MM.1S (cell line): ENCODE results near the gene CFAP70.

ENCODE experiments used
- EZH2 ChIP-seq: fragments of 300-600 bp; sonication (generic); optimal IDR thresholded peaks from 2 replicates; pipeline ENCODE3; 2017; ENCODE audit warnings: low read depth, mild to moderate bottlenecking, antibody characterized with exemption, low read length, mixed read lengths
- TF ChIP-seq, protein P1 (sequence below): fragments of 300-600 bp; sonication (generic); IDR thresholded peaks from 2 replicates; pipeline ENCODE4 v1.5.1; 2016; ENCODE audit warnings: antibody characterized with exemption, low read length, mixed read lengths

DNA sequence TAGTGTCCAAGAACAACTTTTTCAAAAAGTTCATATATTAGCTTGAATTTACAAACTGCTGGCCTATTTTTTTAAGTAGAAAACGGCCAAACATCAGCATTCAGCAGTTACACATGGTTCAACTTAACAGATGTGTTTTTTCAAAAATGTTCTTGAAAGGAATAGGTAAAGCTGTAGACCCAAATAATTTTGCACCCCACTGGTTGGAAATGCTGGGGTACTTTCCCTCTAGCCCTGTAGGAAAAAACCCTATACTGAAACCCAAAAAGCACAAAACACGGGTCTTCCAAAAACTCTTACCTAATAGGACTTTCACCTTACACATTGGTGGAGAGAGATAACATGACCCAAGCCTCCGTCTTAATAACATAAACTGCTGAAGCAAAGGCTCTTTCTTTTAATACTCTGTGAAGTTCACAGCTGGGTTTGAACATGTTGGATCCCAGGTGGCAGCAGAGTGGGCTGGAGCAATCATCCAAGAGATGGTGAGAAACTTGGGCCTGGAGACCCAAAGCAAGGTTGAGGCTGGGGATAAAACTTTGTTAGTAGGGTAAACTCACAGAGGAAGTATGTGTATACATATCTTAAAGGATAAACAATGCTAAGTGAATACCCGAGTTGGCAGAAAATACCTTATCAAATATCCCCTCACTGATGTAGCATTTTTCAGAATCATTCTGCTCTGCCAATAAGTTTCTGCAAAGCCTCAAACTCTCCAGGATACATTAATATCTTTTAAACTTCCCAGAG lies 111.0 kb downstream of the CFAP70 start:
- TF ChIP-seq, protein P1, sequence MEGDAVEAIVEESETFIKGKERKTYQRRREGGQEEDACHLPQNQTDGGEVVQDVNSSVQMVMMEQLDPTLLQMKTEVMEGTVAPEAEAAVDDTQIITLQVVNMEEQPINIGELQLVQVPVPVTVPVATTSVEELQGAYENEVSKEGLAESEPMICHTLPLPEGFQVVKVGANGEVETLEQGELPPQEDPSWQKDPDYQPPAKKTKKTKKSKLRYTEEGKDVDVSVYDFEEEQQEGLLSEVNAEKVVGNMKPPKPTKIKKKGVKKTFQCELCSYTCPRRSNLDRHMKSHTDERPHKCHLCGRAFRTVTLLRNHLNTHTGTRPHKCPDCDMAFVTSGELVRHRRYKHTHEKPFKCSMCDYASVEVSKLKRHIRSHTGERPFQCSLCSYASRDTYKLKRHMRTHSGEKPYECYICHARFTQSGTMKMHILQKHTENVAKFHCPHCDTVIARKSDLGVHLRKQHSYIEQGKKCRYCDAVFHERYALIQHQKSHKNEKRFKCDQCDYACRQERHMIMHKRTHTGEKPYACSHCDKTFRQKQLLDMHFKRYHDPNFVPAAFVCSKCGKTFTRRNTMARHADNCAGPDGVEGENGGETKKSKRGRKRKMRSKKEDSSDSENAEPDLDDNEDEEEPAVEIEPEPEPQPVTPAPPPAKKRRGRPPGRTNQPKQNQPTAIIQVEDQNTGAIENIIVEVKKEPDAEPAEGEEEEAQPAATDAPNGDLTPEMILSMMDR, result no peak
- no peak for TF ChIP-seq EZH2
